Gastroesophageal sphincter (tissue), 3 donors: Measurements from ENCODE around the gene PIK3R1.

Source experiments
- CTCF ChIP-seq, 4 experiments: fragments of 200-600 bp in 2 of 4; fragments of 450-650 bp in 2 of 4; sonication (generic) in 1 of 4; IDR thresholded peaks; one replicate each; pipeline ENCODE4 v1.5.1; 2017 to 2019; ENCODE audit warnings: antibody characterized with exemption in 4 of 4, mild to moderate bottlenecking in 2 of 4, moderate library complexity in 2 of 4
- POLR2A ChIP-seq, 2 donors: fragments of 450-650 bp; IDR thresholded peaks; one replicate each; pipeline ENCODE4 v1.6.1; 2017; ENCODE audit warnings: antibody characterized with exemption in 2 of 2, mild to moderate bottlenecking in 2 of 2, moderate library complexity in 1 of 2
- POLR2AphosphoS5 ChIP-seq: sonication (generic); formaldehyde crosslinking; IDR thresholded peaks from one replicate; pipeline ENCODE4 v1.6.1; 2017; ENCODE audit warnings: antibody characterized with exemption

- no peak for TF ChIP-seq CTCF (IDR thresholded peaks at IDR 0.05)
- no peak for TF ChIP-seq POLR2A (IDR thresholded peaks at IDR 0.05)
- TF ChIP-seq POLR2AphosphoS5: no peak
Measured at GRCh38 chr5:68249520-68249919, 34.0 kb downstream of the PIK3R1 start.
